ENCODE results near the gene DDX20. TPM values are rescaled to one million over a fixed set of nuclear protein-coding genes. Genes with fewer than 3 reads are reported as not detected.

DDX20 gene
- total and polyA plus RNA-seq, 2 of the 8 experiments (the other 6 are each of a cell fraction or from before 2014, with no cell fraction given) = 7.5 to 24.7 TPM

DNA sequence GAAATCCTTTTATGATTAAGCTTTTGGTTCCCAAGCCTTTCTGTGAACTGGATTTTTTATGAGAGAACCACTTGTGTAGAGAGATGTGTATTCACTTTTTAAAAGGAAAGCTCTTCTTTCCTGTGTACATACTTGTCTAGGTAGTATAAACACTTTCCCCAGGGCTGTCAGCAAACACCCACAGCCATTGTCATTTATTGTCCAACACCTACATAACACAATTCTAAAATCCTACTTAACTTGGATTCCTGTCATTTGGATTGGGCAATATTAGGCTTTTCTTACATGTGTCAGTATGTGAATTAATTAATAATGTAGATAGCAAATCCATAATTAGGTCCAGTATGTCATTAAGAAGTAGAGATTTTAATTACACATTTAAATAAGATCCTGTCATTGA is 12.3 kb downstream of the DDX20 start:
- DNase-seq (ENCODE audit: low read depth in 1 of 2, low spot score in 2 of 2) (no peak), FAIRE-seq (no peak)
- Histone ChIP-seq H3K36me3 (ENCODE audit: control insufficient read depth in 2 of 4, insufficient read depth in 4 of 4, low read length in 3 of 4) (peaks cover 3 to 46% (median 25%) of the 10 kb centered on the region in 4 experiments), H3K56ac (replicated peaks; ENCODE audit: insufficient read length, low read depth, low read length) (no peak overlapping the region), H3K23ac (ENCODE audit: insufficient read length) (no peak overlapping the region), H3K27me3 (replicated peaks in 1 of 4; ENCODE audit: control insufficient read depth in 3 of 4, extremely low read depth in 1 of 4, insufficient read depth in 3 of 4, low read length in 3 of 4) (no peaks in the 10 kb centered on the region), H3K14ac (ENCODE audit: insufficient read length) (no peak overlapping the region), H2BK120ac (replicated peaks; ENCODE audit: low read depth, low read length) (no peak overlapping the region), H3K4me1 (replicated peaks in 1 of 4; ENCODE audit: control insufficient read depth in 3 of 4, insufficient read depth in 4 of 4, low read length in 3 of 4) (no peaks in the 10 kb centered on the region), H3K4ac (replicated peaks; ENCODE audit: insufficient read length, low read depth, low read length) (no peak overlapping the region), H2AK5ac (ENCODE audit: low read depth, low read length) (no peak overlapping the region), H4K20me1 (replicated peaks in 1 of 2; ENCODE audit: control insufficient read depth in 1 of 2, insufficient read depth in 2 of 2, low read length in 2 of 2) (no peaks in the 10 kb centered on the region), H3K23me2 (ENCODE audit: low read depth, low read length) (no peaks in the 10 kb centered on the region; the same call in 1 of the 2 replicates), H2BK12ac (ENCODE audit: low read depth, low read length) (no peak overlapping the region), H3K79me1 (ENCODE audit: low read depth, low read length) (no peaks in the 10 kb centered on the region; the same call in 1 of the 2 replicates), H3K4me3 (ENCODE audit: extremely low read depth in 1 of 4, insufficient read depth in 2 of 4, low read depth in 3 of 4, low read length in 4 of 4) (no peak overlapping the region), H3K9ac (replicated peaks in 1 of 4; ENCODE audit: extremely low read depth in 1 of 4, low read depth in 3 of 4, low read length in 3 of 4) (no peak overlapping the region), H2BK5ac (ENCODE audit: low read depth, low read length) (no peak overlapping the region), H3K4me2 (ENCODE audit: insufficient read depth in 1 of 2, low read depth in 2 of 2, low read length in 2 of 2) (no peak overlapping the region), H4K5ac (ENCODE audit: insufficient read length, low read depth, low read length) (no peak overlapping the region), H3K9me3 (ENCODE audit: insufficient read depth in 2 of 2, low read depth in 1 of 2, low read length in 1 of 2) (no peaks in the 10 kb centered on the region), H3K79me2 (ENCODE audit: control insufficient read depth in 1 of 2, insufficient read depth in 2 of 2, low read length in 2 of 2) (no peaks in the 10 kb centered on the region; a peak in 1 of 4 replicates), H2BK15ac (ENCODE audit: low read length) (no peak overlapping the region), H2AFZ (ENCODE audit: low read length) (no peak overlapping the region), H4K8ac (ENCODE audit: extremely low read depth, insufficient read depth, low read length) (no peak overlapping the region), H4K91ac (replicated peaks; ENCODE audit: insufficient read length, low read length) (no peak overlapping the region), H3K18ac (ENCODE audit: extremely low read depth, low read length) (no peak overlapping the region), H3K27ac (ENCODE audit: low read depth, low read length) (no peak overlapping the region), H2BK20ac (ENCODE audit: low read length) (no peak overlapping the region)
- POLR2A ChIA-PET (ENCODE audit: partially characterized antibody) = interaction anchor here (0.9 to 4.9 kb wide), 4 partner anchors 11 to 260 kb away, joined by 3 to 26 read pairs (median 4); partner anchors contain the start of gene DDX20
- TF ChIP-seq SIRT6 (IDR thresholded peaks at IDR 0.05; ENCODE audit: low read length) = no peak
- no peak for TF ChIP-seq POLR2A (IDR thresholded peaks at IDR 0.05; ENCODE audit: control extremely low read depth in 1 of 2, low read depth in 2 of 2, low read length in 2 of 2)
- no peak for TF ChIP-seq TCF12 (IDR thresholded peaks at IDR 0.05; ENCODE audit: low read depth, low read length)
- TF ChIP-seq RNF2 (IDR thresholded peaks at IDR 0.05; ENCODE audit: borderline replicate concordance, low read depth, low read length, missing control alignments, poor library complexity, severe bottlenecking) = no peak
- no peak for TF ChIP-seq EZH2 (IDR thresholded peaks at IDR 0.05; ENCODE audit: low read depth, low read length, severe bottlenecking)
- CTCF ChIA-PET (ENCODE audit: partially characterized antibody) = interaction anchor here (0.6 to 5.4 kb wide), 16 partner anchors 12 to 642 kb away, joined by 3 to 65 read pairs (median 4); partner anchors contain the start of gene DDX20
